Transverse colon (tissue), 4 donors: ENCODE results near the gene AVP. TPM values are rescaled to one million over a fixed set of nuclear protein-coding genes. Genes with fewer than 3 reads are reported as not detected.

Experiments
- DNase-seq: peaks from one replicate; pipeline ENCODE4 v3.0.0-alpha.2; 2019
- H3K27ac ChIP-seq, 4 donors: fragments of 200-600 bp; sonication (generic); 2 replicates each; pipeline ENCODE4 v1.5.1; 2016 to 2018; ENCODE audit warnings: inconsistent platforms in 4 of 4
- H3K27me3 ChIP-seq: fragments of 200-600 bp; sonication (generic); 2 replicates; pipeline ENCODE4 v1.5.1; 2017; ENCODE audit warnings: inconsistent platforms
- H3K36me3 ChIP-seq, 4 donors: fragments of 200-600 bp; sonication (generic); 2 replicates each; pipeline ENCODE4 v1.5.1; 2017 to 2019; ENCODE audit warnings: inconsistent platforms in 4 of 4
- H3K4me1 ChIP-seq, 4 donors: fragments of 200-600 bp; sonication (generic); 2 replicates each; pipeline ENCODE4 v1.5.1; 2017 to 2020; ENCODE audit warnings: inconsistent platforms in 4 of 4
- H3K4me3 ChIP-seq, 4 donors: fragments of 200-600 bp; sonication (generic); 1 replicate in 1 of 4; 2 replicates in 3 of 4; pipeline versions ENCODE4 v1.5.1 to v1.6.1; 2017 to 2019; ENCODE audit warnings: inconsistent platforms in 4 of 4
- H3K9me3 ChIP-seq, 2 donors: fragments of 200-600 bp; sonication (generic); 2 replicates each; pipeline ENCODE4 v1.5.1; 2017 to 2019; ENCODE audit warnings: inconsistent platforms in 2 of 2
- EP300 ChIP-seq: sonication (generic); formaldehyde crosslinking; IDR thresholded peaks from one replicate; pipeline ENCODE4 v1.6.1; 2017; ENCODE audit warnings: antibody characterized with exemption, low read depth
- POLR2A ChIP-seq: fragments of 450-650 bp; IDR thresholded peaks from one replicate; pipeline ENCODE4 v1.6.1; 2016; ENCODE audit warnings: antibody characterized with exemption, mild to moderate bottlenecking, moderate library complexity
- POLR2AphosphoS5 ChIP-seq, 3 donors: sonication (generic); formaldehyde crosslinking; IDR thresholded peaks; one replicate each; pipeline ENCODE4 v1.6.1; 2016; ENCODE audit warnings: antibody characterized with exemption in 3 of 3
- WGBS, 2 donors: methylation state at CpG; one replicate each; pipeline ENCODE4 v1.1.5; 2018; ENCODE audit warnings: low coverage in 1 of 2; 5-methylcytosine and 5-hydroxymethylcytosine counted together
- in situ Hi-C, 4 donors: fragments of 200-750 bp; cut with MboI; loops; one replicate each; pipeline versions ENCODE4 v1.15.0 to v1.15.1; 2017; ENCODE audit warnings: low sequenced_read_pairs in 3 of 4, low pct_ligation_motif_present in 1 of 4, low pct_unique_long_range_greater_than_20kb in 1 of 4
- intact Hi-C: fragments of 100-400 bp; cut with DNase I; formaldehyde crosslinking; loops from one replicate; pipeline ENCODE4 v1.15.1; 2023; ENCODE audit warnings: low total_unique reads
- total RNA-seq, 4 donors: library from RNA; depleted of rRNA; stranded (reverse); fragments of >200 nt; gene quantifications; one replicate each; pipeline ENCODE4 v1.1.0, GENCODE V29; 2016
- TF ChIP-seq, protein P1 (sequence below), 5 experiments: fragments of 200-600 bp in 3 of 5; fragments of 450-650 bp in 2 of 5; sonication (generic) in 3 of 5; IDR thresholded peaks; 1 replicate in 2 of 5; 2 replicates in 3 of 5; pipeline ENCODE4 v1.5.1; 2016 to 2017; ENCODE audit warnings: antibody characterized with exemption in 5 of 5, inconsistent platforms in 3 of 5, mild to moderate bottlenecking in 2 of 5, moderate library complexity in 1 of 5

The AVP gene
- total RNA-seq, 4 donors from 2014 or later, result not detected

DNA sequence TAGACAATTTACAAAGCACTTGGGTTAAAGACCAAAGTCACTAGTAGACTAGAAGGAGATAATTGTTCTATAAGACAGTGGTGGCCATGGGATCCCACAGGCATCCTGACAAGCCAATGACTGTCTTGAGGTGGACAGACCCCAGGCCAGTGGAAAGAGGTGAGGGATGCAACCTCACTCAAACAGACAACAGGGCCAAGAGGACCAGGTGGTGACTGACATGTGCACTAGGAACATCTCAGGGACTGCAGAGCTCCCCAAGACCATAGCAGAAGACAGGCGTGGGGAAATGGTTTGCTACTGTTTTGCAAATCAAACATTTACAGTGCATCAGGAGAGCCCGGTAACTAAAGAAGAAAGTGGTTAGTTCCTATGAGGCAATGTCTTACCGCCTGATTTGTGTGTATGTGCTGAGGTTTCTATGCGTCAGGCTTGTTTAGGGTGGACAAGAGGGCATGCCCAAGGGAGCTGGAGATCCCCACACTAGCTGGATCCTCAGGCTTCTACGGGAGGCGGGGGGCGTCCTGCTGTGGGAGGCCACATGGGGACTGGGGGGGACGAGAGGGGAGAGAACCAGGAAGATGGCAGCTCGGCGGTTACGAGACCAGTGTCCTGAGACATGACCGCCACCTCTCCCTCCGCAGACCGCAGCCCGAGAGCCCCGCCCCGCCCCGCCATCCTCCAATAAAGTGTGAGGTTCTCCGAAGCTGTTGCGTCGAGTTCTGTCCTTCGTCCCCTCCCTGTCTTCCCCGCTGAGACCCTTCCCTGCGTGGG lies 39.3 kb downstream of the AVP start:
- in situ Hi-C loops, result no loop called here
- H3K9me3 ChIP-seq, result no peaks in the 10 kb centered on the region
- peak overlapping the region; percentile 84 to 92 (median 88) for H3K27ac ChIP-seq
- WGBS, 2 donors, result 3% methylated on average over 10 of the region's 24 CpGs; no CpG with 5 or more reads in 1 of the 2 donors
- peak; percentile 86 for DNase-seq
- intact Hi-C loops, result no loop called here
- H3K4me3 ChIP-seq, result peak overlapping the region; percentile 70 to 85 (median 80)
- no peaks in the 10 kb centered on the region for H3K27me3 ChIP-seq
- H3K36me3 ChIP-seq, result peaks cover 0 to 4% (median 0%) of the 10 kb centered on the region in 4 donors
- TF ChIP-seq POLR2A, result no peak
- TF ChIP-seq POLR2AphosphoS5 (IDR thresholded peaks at IDR 0.05), result no peak
- TF ChIP-seq, protein P1, sequence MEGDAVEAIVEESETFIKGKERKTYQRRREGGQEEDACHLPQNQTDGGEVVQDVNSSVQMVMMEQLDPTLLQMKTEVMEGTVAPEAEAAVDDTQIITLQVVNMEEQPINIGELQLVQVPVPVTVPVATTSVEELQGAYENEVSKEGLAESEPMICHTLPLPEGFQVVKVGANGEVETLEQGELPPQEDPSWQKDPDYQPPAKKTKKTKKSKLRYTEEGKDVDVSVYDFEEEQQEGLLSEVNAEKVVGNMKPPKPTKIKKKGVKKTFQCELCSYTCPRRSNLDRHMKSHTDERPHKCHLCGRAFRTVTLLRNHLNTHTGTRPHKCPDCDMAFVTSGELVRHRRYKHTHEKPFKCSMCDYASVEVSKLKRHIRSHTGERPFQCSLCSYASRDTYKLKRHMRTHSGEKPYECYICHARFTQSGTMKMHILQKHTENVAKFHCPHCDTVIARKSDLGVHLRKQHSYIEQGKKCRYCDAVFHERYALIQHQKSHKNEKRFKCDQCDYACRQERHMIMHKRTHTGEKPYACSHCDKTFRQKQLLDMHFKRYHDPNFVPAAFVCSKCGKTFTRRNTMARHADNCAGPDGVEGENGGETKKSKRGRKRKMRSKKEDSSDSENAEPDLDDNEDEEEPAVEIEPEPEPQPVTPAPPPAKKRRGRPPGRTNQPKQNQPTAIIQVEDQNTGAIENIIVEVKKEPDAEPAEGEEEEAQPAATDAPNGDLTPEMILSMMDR (IDR thresholded peaks at IDR 0.05), result no peak
- no peak for TF ChIP-seq EP300
- H3K4me1 ChIP-seq, result peaks cover 8 to 30% (median 15%) of the 10 kb centered on the region in 4 donors

DNA sequence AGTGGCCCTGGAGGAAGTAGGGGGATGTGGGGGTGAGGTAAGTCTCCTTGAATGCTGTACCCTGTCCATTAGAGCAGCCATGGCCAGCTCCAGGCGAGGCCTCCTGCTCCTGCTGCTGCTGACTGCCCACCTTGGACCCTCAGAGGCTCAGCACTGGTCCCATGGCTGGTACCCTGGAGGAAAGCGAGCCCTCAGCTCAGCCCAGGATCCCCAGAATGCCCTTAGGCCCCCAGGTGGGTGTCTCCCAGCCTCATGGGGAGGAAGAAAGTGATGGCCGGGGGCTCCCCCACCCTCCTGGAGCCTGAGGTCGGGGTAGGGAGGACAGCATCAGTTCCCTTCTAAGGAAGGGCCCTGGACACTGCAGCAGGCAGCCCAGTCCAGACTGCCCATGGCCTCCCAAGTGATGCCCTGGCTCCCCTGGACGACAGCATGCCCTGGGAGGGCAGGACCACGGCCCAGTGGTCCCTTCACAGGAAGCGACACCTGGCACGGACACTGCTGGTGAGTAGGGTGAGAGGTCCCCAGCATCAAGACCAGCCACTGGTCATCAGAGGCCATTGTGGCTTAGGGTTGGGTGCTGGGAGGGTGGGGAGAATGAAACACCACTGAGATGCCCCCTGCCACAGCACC lies 40.1 kb downstream of the AVP start:
- H3K27me3 ChIP-seq, result no peaks in the 10 kb centered on the region
- no peak for TF ChIP-seq POLR2AphosphoS5 (IDR thresholded peaks at IDR 0.05)
- no peak for TF ChIP-seq POLR2A
- TF ChIP-seq, protein P1 (IDR thresholded peaks at IDR 0.05), result no peak
- no peak for TF ChIP-seq EP300
- intact Hi-C loops (no loop called here), in situ Hi-C loops (no loop called here)
- peak overlapping the region in 1 of 4 donors; percentile 92 for H3K27ac ChIP-seq
- H3K9me3 ChIP-seq, result no peaks in the 10 kb centered on the region
- H3K4me1 ChIP-seq, result peaks cover 8 to 30% (median 15%) of the 10 kb centered on the region in 4 donors
- H3K36me3 ChIP-seq, result peaks cover 0 to 6% (median 0%) of the 10 kb centered on the region in 4 donors
- no peak for DNase-seq
- 100% methylated on average over 6 of the region's 8 CpGs; no CpG with 5 or more reads in 1 of the 2 donors for WGBS, 2 donors
- no peak overlapping the region for H3K4me3 ChIP-seq

DNA sequence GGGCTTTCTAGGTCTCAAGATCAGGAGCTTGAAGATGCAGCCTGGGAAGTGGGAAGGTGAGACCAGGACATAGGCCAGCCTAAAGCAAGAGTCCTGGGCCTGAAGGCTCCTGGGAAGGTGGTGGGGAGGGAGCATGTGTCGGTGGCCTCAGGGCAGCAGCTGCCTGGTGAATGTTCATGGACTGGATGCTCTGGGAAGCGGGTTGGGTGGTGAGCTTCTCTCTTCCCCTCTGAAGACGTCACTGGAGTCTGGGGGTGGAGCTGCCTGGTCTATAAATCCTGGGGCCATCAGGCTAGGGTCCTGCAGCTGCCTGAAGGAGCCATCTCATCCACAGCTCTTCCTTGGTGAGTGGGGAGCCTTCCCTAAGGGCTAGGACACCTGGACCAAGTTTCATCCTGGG lies 41.2 kb downstream of the AVP start, which contains the start of gene GNRH2:
Gene GNRH2, plus strand, starts transcription at position 301 of the 400 bp plus-strand sequence. CDS start 793 bp downstream, outside the sequence.
- TF ChIP-seq EP300, result no peak
- TF ChIP-seq POLR2AphosphoS5 (IDR thresholded peaks at IDR 0.05), result no peak
- in situ Hi-C loops, result no loop called here
- Histone ChIP-seq H3K27ac (peak within 1 kb of the TSS; percentile 34 to 44 (median 42)), H3K27me3 (no peaks in the 10 kb centered on the region), H3K4me3 (no peak within 1 kb of the TSS), H3K9me3 (no peaks in the 10 kb centered on the region), H3K36me3 (peaks cover 0 to 7% (median 1%) of the 10 kb centered on the region in 4 donors), H3K4me1 (peaks cover 8 to 30% (median 15%) of the 10 kb centered on the region in 4 donors)
- WGBS, 2 donors, result 84% methylated on average over 3 of the region's 3 CpGs; no CpG with 5 or more reads in 1 of the 2 donors
- intact Hi-C loops, result no loop called here
- DNase-seq, result no peak

DNA sequence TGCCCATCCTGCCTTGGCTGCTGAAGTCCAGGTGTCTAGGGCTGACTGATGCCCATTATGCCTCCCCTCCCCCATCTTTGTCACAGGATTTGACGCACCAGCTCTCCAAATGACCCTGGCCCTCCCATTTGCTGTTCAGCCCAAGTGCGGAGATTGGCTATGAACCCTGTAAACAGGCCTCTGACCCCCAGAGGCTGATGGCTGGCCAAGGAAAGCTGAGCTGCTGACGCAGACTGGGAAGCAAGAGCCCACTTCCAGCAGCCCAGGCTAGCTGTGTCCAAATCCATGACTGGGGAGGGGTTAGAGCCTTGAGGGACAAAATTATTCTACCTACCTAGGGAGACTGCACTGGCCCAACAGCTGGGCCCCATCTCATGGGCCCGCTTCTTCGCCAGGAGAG lies 41.9 kb downstream of the AVP start:
- WGBS, 2 donors, result 85% methylated on average over 5 of the region's 5 CpGs; no CpG with 5 or more reads in 1 of the 2 donors
- intact Hi-C loops (no loop called here), in situ Hi-C loops (no loop called here)

More for the DNA sequence above, 41.9 kb downstream of the AVP start:
- H3K4me1 ChIP-seq, result peaks cover 8 to 28% (median 15%) of the 10 kb centered on the region in 4 donors
- no peak for DNase-seq
- H3K4me3 ChIP-seq, result no peak overlapping the region
- no peaks in the 10 kb centered on the region for H3K27me3 ChIP-seq
- H3K27ac ChIP-seq, result peak overlapping the region; percentile 34 to 44 (median 42)
- no peaks in the 10 kb centered on the region for H3K9me3 ChIP-seq
- no peak for TF ChIP-seq EP300
- TF ChIP-seq, protein P1 (IDR thresholded peaks at IDR 0.05), result no peak
- no peak for TF ChIP-seq POLR2AphosphoS5 (IDR thresholded peaks at IDR 0.05)
- TF ChIP-seq POLR2A, result no peak
- peaks cover 0 to 13% (median 4%) of the 10 kb centered on the region in 4 donors for H3K36me3 ChIP-seq
